Astrocyte (in vitro differentiated cells and primary cell): ENCODE results near the gene LRRN4CL.

Experiments
- EZH2 ChIP-seq: IDR thresholded peaks from 2 replicates; pipeline ENCODE4 v1.6.1; 2012; ENCODE audit warnings: mild to moderate bottlenecking, low read length, inconsistent platforms; ENCODE audit not compliant: insufficient read depth
- TF ChIP-seq, protein P1 (sequence below): IDR thresholded peaks from 2 replicates; pipeline ENCODE4 v1.5.1; 2011; ENCODE audit warnings: low read depth, mild to moderate bottlenecking, inconsistent platforms, low read length, moderate library complexity; ENCODE audit not compliant: insufficient read depth

DNA sequence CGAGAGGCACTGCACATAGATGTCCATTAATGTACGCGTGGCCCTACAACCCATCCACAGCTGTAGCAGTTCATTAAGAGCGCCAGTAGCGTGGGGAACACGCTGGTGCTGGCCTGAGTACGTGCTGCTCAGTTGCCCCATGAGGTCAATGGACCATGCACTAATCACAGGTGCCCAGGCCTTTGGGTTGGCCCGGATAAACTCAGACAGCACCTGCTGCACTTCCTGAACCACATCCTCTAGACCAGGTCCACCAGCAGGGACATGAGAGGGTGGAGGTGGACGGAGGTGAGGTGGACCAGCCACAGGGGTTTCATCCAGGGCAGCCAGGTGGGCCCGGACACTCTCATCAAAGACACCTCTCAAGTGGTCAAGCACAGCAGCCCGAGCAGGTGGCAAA lies 39.8 kb downstream of the LRRN4CL start:
- TF ChIP-seq EZH2: no peak
- TF ChIP-seq, protein P1, sequence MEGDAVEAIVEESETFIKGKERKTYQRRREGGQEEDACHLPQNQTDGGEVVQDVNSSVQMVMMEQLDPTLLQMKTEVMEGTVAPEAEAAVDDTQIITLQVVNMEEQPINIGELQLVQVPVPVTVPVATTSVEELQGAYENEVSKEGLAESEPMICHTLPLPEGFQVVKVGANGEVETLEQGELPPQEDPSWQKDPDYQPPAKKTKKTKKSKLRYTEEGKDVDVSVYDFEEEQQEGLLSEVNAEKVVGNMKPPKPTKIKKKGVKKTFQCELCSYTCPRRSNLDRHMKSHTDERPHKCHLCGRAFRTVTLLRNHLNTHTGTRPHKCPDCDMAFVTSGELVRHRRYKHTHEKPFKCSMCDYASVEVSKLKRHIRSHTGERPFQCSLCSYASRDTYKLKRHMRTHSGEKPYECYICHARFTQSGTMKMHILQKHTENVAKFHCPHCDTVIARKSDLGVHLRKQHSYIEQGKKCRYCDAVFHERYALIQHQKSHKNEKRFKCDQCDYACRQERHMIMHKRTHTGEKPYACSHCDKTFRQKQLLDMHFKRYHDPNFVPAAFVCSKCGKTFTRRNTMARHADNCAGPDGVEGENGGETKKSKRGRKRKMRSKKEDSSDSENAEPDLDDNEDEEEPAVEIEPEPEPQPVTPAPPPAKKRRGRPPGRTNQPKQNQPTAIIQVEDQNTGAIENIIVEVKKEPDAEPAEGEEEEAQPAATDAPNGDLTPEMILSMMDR: no peak
